SK-N-SH (cell line): ENCODE measurements around the gene IKBKE.

ENCODE experiments used
- CTCF ChIP-seq: fragments of 200-600 bp; sonication (generic); IDR thresholded peaks from 2 replicates; pipeline ENCODE4 v1.6.1; 2017; ENCODE audit warnings: antibody characterized with exemption, mild to moderate bottlenecking, moderate library complexity
- EZH2phosphoT487 ChIP-seq: fragments of 200-600 bp; sonication (generic); IDR thresholded peaks from 2 replicates; pipeline ENCODE4 v1.6.1; 2017; ENCODE audit warnings: low read depth, mixed run types, mild to moderate bottlenecking, antibody characterized with exemption, moderate library complexity, borderline replicate concordance
- FOSL2 ChIP-seq: IDR thresholded peaks from 2 replicates; pipeline ENCODE4 v1.4.0; 2012; ENCODE audit warnings: low read depth, mild to moderate bottlenecking, moderate library complexity, borderline replicate concordance
- FOXJ3 ChIP-seq: sonication (generic); formaldehyde crosslinking; IDR thresholded peaks from 2 replicates; pipeline ENCODE4 v1.5.1; 2020; ENCODE audit warnings: mild to moderate bottlenecking, missing genetic modification reagents
- GABPA ChIP-seq: IDR thresholded peaks from 2 replicates; pipeline ENCODE4 v1.4.0; 2012; ENCODE audit warnings: low read depth, mild to moderate bottlenecking
- POLR2AphosphoS5 ChIP-seq: IDR thresholded peaks from 2 replicates; pipeline ENCODE4 v1.6.1; 2012; ENCODE audit warnings: low read depth, low read length
- RAD21 ChIP-seq: IDR thresholded peaks from 2 replicates; pipeline ENCODE4 v1.6.1; 2012; ENCODE audit warnings: mild to moderate bottlenecking, low read length
- YY1 ChIP-seq: IDR thresholded peaks from 2 replicates; pipeline ENCODE4 v1.4.0; 2012; ENCODE audit warnings: low read depth, mild to moderate bottlenecking
- TF ChIP-seq, protein P1 (sequence below): IDR thresholded peaks from 2 replicates; pipeline ENCODE4; 2012

DNA sequence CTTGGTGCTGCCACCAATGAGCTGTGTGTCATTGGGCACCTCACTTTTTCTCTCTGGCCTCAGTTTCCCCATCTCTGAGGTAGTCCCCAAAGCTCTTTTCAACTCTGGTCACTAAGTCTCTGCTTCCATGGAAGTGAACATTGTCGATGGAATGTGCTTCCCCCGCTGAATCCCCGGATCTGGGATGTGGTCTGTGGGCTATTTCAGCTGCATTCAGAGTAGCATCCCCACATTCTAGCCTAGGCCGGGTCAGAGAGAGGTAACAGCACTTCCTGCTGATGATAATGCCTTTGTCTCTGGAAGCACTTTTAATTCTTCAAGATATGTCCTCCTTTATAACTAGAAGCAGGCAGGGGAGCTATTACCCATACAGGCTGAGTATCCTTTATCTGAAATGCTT lies 66.9 kb downstream of the IKBKE start:
- no peak for TF ChIP-seq RAD21
- no peak for TF ChIP-seq CTCF
- TF ChIP-seq FOSL2: no peak
- no peak for TF ChIP-seq POLR2AphosphoS5
- TF ChIP-seq FOXJ3 (CRISPR knock-in tag): no peak
- no peak for TF ChIP-seq EZH2phosphoT487
- TF ChIP-seq, protein P1, sequence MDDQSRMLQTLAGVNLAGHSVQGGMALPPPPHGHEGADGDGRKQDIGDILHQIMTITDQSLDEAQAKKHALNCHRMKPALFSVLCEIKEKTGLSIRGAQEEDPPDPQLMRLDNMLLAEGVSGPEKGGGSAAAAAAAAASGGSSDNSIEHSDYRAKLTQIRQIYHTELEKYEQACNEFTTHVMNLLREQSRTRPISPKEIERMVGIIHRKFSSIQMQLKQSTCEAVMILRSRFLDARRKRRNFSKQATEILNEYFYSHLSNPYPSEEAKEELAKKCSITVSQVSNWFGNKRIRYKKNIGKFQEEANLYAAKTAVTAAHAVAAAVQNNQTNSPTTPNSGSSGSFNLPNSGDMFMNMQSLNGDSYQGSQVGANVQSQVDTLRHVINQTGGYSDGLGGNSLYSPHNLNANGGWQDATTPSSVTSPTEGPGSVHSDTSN: no peak
- no peak for TF ChIP-seq YY1
- no peak for TF ChIP-seq GABPA
